Inferior parietal cortex (tissue), 1 donor: ENCODE data around the gene CACNA1F.
A peak's percentile ranks its signal among the peaks of the same experiment; 100 is the strongest.

Experiments
- DNase-seq: peaks from one replicate; pipeline ENCODE4 v3.0.0-alpha.2; 2016; ENCODE audit errors: extremely low spot score

CACNA1F gene

DNA sequence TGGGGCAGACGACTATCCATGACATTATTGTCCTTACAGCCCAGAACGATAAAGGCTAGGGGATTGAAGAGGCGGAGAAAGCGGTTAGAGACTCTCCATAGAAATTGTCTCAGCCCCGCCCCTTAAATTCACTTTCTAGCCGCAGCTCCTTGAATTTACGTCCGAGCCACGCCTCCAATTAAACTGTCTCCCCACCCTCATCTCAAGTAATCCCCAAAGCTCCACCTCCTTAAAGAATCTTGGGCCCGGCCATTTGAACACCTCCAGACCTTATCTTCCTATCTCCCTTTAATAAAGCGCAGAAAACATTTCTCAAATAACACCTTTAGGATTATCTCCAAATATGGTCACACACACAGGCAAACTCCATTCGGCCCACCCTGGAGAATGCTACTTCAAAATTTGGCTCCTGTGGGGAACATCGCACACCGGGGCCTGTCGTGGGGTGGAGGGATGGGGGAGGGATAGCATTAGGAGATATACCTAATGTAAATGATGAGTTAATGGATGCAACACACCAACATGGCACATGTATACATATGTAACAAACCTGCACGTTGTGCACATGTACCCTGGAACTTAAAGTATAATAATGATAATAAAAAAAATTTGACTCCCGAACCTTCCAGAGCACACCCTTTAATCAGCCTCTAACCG lies 77.8 kb downstream of the CACNA1F start:
- DNase-seq = peak; percentile 46
